Tibial nerve (tissue), 4 donors: Measurements from ENCODE around the gene TGM6. TPM values are rescaled to one million over a fixed set of nuclear protein-coding genes. Genes with fewer than 3 reads are reported as not detected.
A peak's percentile ranks its signal among the peaks of the same experiment; 100 is the strongest.

Experiments
- DNase-seq, 2 donors: peaks; one replicate each; pipeline ENCODE4 v3.0.0-alpha.2; 2019; ENCODE audit warnings: low spot score in 2 of 2
- H3K27ac ChIP-seq, 4 donors: fragments of 200-600 bp; sonication (generic) in 3 of 4; one replicate each; pipeline ENCODE4 v1.5.1; 2017 to 2019; ENCODE audit warnings: mild to moderate bottlenecking in 1 of 4
- H3K27me3 ChIP-seq, 2 donors: fragments of 200-600 bp; sonication (generic) in 1 of 2; one replicate each; pipeline versions ENCODE4 v1.5.1 to v1.6.0; 2017 to 2019
- H3K36me3 ChIP-seq, 3 donors: fragments of 200-600 bp; sonication (generic); one replicate each; pipeline ENCODE4 v1.5.1; 2018 to 2019
- H3K4me1 ChIP-seq, 4 donors: fragments of 200-600 bp; sonication (generic) in 3 of 4; one replicate each; pipeline ENCODE4 v1.5.1; 2017 to 2019
- H3K4me3 ChIP-seq, 4 donors: fragments of 200-600 bp; sonication (generic) in 3 of 4; one replicate each; pipeline ENCODE4 v1.5.1; 2017 to 2019; ENCODE audit warnings: mild to moderate bottlenecking in 1 of 4, moderate library complexity in 1 of 4
- H3K9me3 ChIP-seq, 4 donors: fragments of 200-600 bp; sonication (generic) in 3 of 4; one replicate each; pipeline ENCODE4 v1.5.1; 2017 to 2019
- EP300 ChIP-seq, 2 donors: sonication (generic); formaldehyde crosslinking; IDR thresholded peaks; one replicate each; pipeline ENCODE4 v1.6.1; 2017; ENCODE audit warnings: antibody characterized with exemption in 2 of 2, mild to moderate bottlenecking in 1 of 2
- POLR2A ChIP-seq, 2 donors: fragments of 450-650 bp; IDR thresholded peaks; one replicate each; pipeline ENCODE4 v1.6.1; 2017; ENCODE audit warnings: antibody characterized with exemption in 2 of 2, mild to moderate bottlenecking in 2 of 2, moderate library complexity in 2 of 2
- WGBS, 2 donors: methylation state at CpG; one replicate each; pipeline ENCODE4 v1.1.5; 2018; 5-methylcytosine and 5-hydroxymethylcytosine counted together
- total RNA-seq, 4 donors: library from RNA; depleted of rRNA; stranded (reverse); fragments of >200 nt; gene quantifications; one replicate each; pipeline ENCODE4 v1.1.0, GENCODE V29; 2016
- TF ChIP-seq, protein P1 (sequence below), 5 experiments: fragments of 200-600 bp in 3 of 5; fragments of 450-650 bp in 2 of 5; sonication (generic) in 3 of 5; IDR thresholded peaks; one replicate each; pipeline ENCODE4 v1.5.1; 2016 to 2019; ENCODE audit warnings: antibody characterized with exemption in 5 of 5, mild to moderate bottlenecking in 3 of 5, moderate library complexity in 2 of 5

Gene TGM6
- total RNA-seq, 4 donors from 2014 or later: not detected

GRCh38 chr20:2387180-2387577, 6.5 kb downstream of the TGM6 start:
- no peak for DNase-seq
- H3K27me3 ChIP-seq: no peaks in the 10 kb centered on the region
- TF ChIP-seq, protein P1, sequence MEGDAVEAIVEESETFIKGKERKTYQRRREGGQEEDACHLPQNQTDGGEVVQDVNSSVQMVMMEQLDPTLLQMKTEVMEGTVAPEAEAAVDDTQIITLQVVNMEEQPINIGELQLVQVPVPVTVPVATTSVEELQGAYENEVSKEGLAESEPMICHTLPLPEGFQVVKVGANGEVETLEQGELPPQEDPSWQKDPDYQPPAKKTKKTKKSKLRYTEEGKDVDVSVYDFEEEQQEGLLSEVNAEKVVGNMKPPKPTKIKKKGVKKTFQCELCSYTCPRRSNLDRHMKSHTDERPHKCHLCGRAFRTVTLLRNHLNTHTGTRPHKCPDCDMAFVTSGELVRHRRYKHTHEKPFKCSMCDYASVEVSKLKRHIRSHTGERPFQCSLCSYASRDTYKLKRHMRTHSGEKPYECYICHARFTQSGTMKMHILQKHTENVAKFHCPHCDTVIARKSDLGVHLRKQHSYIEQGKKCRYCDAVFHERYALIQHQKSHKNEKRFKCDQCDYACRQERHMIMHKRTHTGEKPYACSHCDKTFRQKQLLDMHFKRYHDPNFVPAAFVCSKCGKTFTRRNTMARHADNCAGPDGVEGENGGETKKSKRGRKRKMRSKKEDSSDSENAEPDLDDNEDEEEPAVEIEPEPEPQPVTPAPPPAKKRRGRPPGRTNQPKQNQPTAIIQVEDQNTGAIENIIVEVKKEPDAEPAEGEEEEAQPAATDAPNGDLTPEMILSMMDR (IDR thresholded peaks at IDR 0.05): peak in 1 of 5 experiments; percentile 14
- TF ChIP-seq EP300 (IDR thresholded peaks at IDR 0.05) (no peak), POLR2A (IDR thresholded peaks at IDR 0.05) (no peak)
- no peak overlapping the region for H3K27ac ChIP-seq
- 36 to 37% methylated on average over 2 of the region's 2 CpGs for WGBS, 2 donors
- H3K4me1 ChIP-seq: no peaks in the 10 kb centered on the region
- H3K9me3 ChIP-seq: peaks cover 0 to 27% (median 2%) of the 10 kb centered on the region in 4 donors
- no peaks in the 10 kb centered on the region for H3K36me3 ChIP-seq
- H3K4me3 ChIP-seq: no peak overlapping the region

DNA sequence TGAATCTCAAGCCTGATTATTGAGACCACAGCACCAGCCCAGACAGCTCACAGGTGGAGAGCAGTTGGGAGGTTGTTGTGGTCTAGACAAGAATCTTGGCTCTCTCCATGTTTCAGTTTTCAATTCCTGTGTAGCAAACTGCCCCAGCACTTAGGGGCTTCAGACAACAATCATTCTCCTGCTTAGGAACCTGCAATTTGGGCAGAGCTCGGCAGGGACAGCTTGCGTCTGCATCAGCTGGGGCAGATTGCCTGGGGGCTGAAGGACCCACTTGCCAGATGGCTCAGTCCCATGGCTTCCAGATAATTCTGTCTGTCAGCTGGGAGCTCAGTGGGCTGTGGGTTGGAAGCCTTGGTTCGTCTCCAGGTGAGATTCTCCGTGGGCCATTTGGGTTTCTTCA, 6.9 kb downstream of the TGM6 start:
- H3K27me3 ChIP-seq: no peaks in the 10 kb centered on the region
- H3K27ac ChIP-seq: no peak overlapping the region
- no peak for DNase-seq
- H3K4me1 ChIP-seq: no peaks in the 10 kb centered on the region
- H3K4me3 ChIP-seq: no peak overlapping the region
- H3K36me3 ChIP-seq: no peaks in the 10 kb centered on the region
- 75 to 93% methylated on average over 4 of the region's 4 CpGs for WGBS, 2 donors
- TF ChIP-seq POLR2A (IDR thresholded peaks at IDR 0.05): no peak
- no peak for TF ChIP-seq EP300 (IDR thresholded peaks at IDR 0.05)
- TF ChIP-seq, protein P1 (IDR thresholded peaks at IDR 0.05): no peak
- peaks cover 0 to 27% (median 2%) of the 10 kb centered on the region in 4 donors for H3K9me3 ChIP-seq

GRCh38 chr20:2390951-2391675, 10.4 kb downstream of the TGM6 start:
- WGBS, 2 donors: 58 to 67% methylated on average over 7 of the region's 7 CpGs
- H3K27me3 ChIP-seq: no peaks in the 10 kb centered on the region
- peaks cover 0 to 27% (median 2%) of the 10 kb centered on the region in 4 donors for H3K9me3 ChIP-seq
- no peak for DNase-seq
- TF ChIP-seq EP300 (IDR thresholded peaks at IDR 0.05) (no peak), POLR2A (IDR thresholded peaks at IDR 0.05) (no peak)
- TF ChIP-seq, protein P1 (IDR thresholded peaks at IDR 0.05): no peak
- no peaks in the 10 kb centered on the region for H3K36me3 ChIP-seq
- H3K4me1 ChIP-seq: no peaks in the 10 kb centered on the region
- no peak overlapping the region for H3K4me3 ChIP-seq
- H3K27ac ChIP-seq: no peak overlapping the region

DNA sequence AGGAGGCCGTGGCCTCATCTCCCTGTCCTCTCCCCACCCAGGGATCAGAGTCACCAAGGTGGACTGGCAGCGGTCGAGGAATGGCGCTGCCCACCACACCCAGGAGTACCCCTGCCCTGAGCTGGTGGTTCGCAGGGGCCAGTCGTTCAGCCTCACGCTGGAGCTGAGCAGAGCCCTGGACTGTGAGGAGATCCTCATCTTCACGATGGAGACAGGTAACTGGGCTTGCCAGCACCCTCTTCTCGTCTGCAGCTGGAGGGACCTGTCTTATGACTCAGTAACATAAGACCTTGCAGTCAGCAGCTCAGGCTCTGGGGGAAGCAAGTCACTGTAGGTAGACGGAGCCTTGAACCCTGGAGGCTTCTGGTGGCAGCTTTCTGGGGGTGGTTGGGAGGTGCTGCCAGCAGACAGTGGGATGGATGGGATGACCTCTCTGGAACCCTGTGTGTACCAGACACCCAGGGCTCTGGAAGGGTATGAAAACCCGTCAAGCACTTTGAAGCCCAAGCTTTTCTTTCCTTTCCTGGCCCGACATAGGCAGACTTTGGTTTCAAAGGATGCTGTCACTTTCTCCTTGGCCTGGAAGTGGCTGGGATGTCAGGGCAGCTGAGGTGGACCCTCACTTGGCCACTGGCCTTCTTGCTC, 13.8 kb downstream of the TGM6 start:
- no peak overlapping the region for H3K27ac ChIP-seq
- no peak overlapping the region for H3K4me3 ChIP-seq
- TF ChIP-seq, protein P1 (IDR thresholded peaks at IDR 0.05): no peak
- TF ChIP-seq POLR2A (IDR thresholded peaks at IDR 0.05) (no peak), EP300 (IDR thresholded peaks at IDR 0.05) (no peak)
- WGBS, 2 donors: 79 to 81% methylated on average over 8 to 9 of the region's 12 CpGs
- H3K27me3 ChIP-seq: no peaks in the 10 kb centered on the region
- H3K9me3 ChIP-seq: peaks cover 0 to 15% (median 0%) of the 10 kb centered on the region in 4 donors
- no peaks in the 10 kb centered on the region for H3K36me3 ChIP-seq
- no peaks in the 10 kb centered on the region for H3K4me1 ChIP-seq
- no peak for DNase-seq

- WGBS, 2 donors: 69 to 83% methylated on average over 8 to 9 of the region's 9 CpGs
- Histone ChIP-seq H3K27ac (no peak overlapping the region), H3K4me3 (no peak overlapping the region), H3K9me3 (peaks cover 0 to 15% (median 0%) of the 10 kb centered on the region in 4 donors), H3K27me3 (no peaks in the 10 kb centered on the region), H3K36me3 (no peaks in the 10 kb centered on the region), H3K4me1 (no peaks in the 10 kb centered on the region)
- TF ChIP-seq EP300 (IDR thresholded peaks at IDR 0.05) (no peak), POLR2A (IDR thresholded peaks at IDR 0.05) (no peak)
- TF ChIP-seq, protein P1 (IDR thresholded peaks at IDR 0.05): no peak
- DNase-seq: no peak
Observed at GRCh38 chr20:2395136-2395535, 14.4 kb downstream of the TGM6 start.
